Astrocyte of the spinal cord (primary cell): Measurements from ENCODE around the gene DIP2B.

Experiments used
- DNase-seq: peaks from one replicate; pipeline ENCODE4 v3.0.0; 2011; ENCODE audit warnings: low read depth, low spot score
- H3K4me3 ChIP-seq: 2 replicates; pipeline ENCODE4 v1.5.1; 2011; ENCODE audit warnings: low read depth, mild to moderate bottlenecking, low read length, moderate library complexity
- CTCF ChIP-seq: IDR thresholded peaks from 2 replicates; pipeline ENCODE4 v1.5.1; 2012; ENCODE audit warnings: low read depth, mild to moderate bottlenecking, low read length, inconsistent platforms
- in situ Hi-C: cut with HindIII; loops from 2 replicates; pipeline ENCODE4 v1.10.0; 2017; ENCODE audit warnings: low sequenced_read_pairs

Gene DIP2B

GRCh38 chr12:50619610-50619958, 114.8 kb downstream of the DIP2B start:
- no peak for DNase-seq
- H3K4me3 ChIP-seq = no peak overlapping the region
- in situ Hi-C loops = no loop called here
- no peak for TF ChIP-seq CTCF

- in situ Hi-C loops = no loop called here
- peak; percentile 12 for TF ChIP-seq CTCF
- DNase-seq = peak; percentile 93
- no peak overlapping the region for H3K4me3 ChIP-seq
These were observed 115.6 kb downstream of the DIP2B start for GRCh38 chr12:50620109-50620977.

GRCh38 chr12:50620978-50621360, 116.2 kb downstream of the DIP2B start:
- DNase-seq = no peak
- no peak overlapping the region for H3K4me3 ChIP-seq
- no peak for TF ChIP-seq CTCF
- in situ Hi-C loops = no loop called here

- DNase-seq = peak; percentile 23
- no peak overlapping the region for H3K4me3 ChIP-seq
- in situ Hi-C loops = no loop called here
- TF ChIP-seq CTCF = no peak
These were observed 116.9 kb downstream of the DIP2B start for GRCh38 chr12:50621399-50622300.

GRCh38 chr12:50625029-50625925, 120.5 kb downstream of the DIP2B start:
- no peak for TF ChIP-seq CTCF
- in situ Hi-C loops = no loop called here
- DNase-seq = no peak
- H3K4me3 ChIP-seq = no peak overlapping the region

- H3K4me3 ChIP-seq = no peak overlapping the region
- TF ChIP-seq CTCF = no peak
- no peak for DNase-seq
- in situ Hi-C loops = no loop called here
These were observed 121.2 kb downstream of the DIP2B start for GRCh38 chr12:50626026-50626425.
